ENCODE data around the gene SNAP91.
"Not testable (repeated sequence)": the region's sequence is repeated elsewhere in the genome, so short reads cannot be mapped to it uniquely, and the experiment has no call there.

Gene SNAP91

GRCh38 chr6:83556871-83557270 is 152.0 kb downstream of the SNAP91 start:
- TF ChIP-seq CTCF (IDR thresholded peaks at IDR 0.05; ENCODE audit: low read depth, low read length, missing control alignments): no peak
- H3K4me3 ChIP-seq (ENCODE audit: low read depth, low read length): no peak overlapping the region

GRCh38 chr6:83551748-83552147 is 157.2 kb downstream of the SNAP91 start:
- not testable (repeated sequence) for H3K4me3 ChIP-seq (ENCODE audit: low read depth, low read length); DNase-seq (ENCODE audit: low read depth)

More at GRCh38 chr6:83556871-83557270, 152.0 kb downstream of the SNAP91 start:
- DNase-seq (ENCODE audit: low read depth): no peak

- not testable (repeated sequence) for H3K4me3 ChIP-seq (ENCODE audit: low read depth, low read length); DNase-seq (ENCODE audit: low read depth)
These were observed 158.4 kb downstream of the SNAP91 start for GRCh38 chr6:83550482-83550881.

GRCh38 chr6:83546636-83547035 is 162.3 kb downstream of the SNAP91 start:
- no peak for TF ChIP-seq CTCF (IDR thresholded peaks at IDR 0.05; ENCODE audit: low read depth, low read length, missing control alignments)
- no peak for DNase-seq (ENCODE audit: low read depth)
- H3K4me3 ChIP-seq (ENCODE audit: low read depth, low read length): no peak overlapping the region

GRCh38 chr6:83539678-83540077 is 169.2 kb downstream of the SNAP91 start:
- no peak overlapping the region for H3K4me3 ChIP-seq (ENCODE audit: low read depth, low read length)
- DNase-seq (ENCODE audit: low read depth): no peak
- no peak for TF ChIP-seq CTCF (IDR thresholded peaks at IDR 0.05; ENCODE audit: low read depth, low read length, missing control alignments)

- no peak for TF ChIP-seq CTCF (IDR thresholded peaks at IDR 0.05; ENCODE audit: low read depth, low read length, missing control alignments)
- H3K4me3 ChIP-seq (ENCODE audit: low read depth, low read length): no peak overlapping the region
- DNase-seq (ENCODE audit: low read depth): no peak
These were observed 172.0 kb downstream of the SNAP91 start for GRCh38 chr6:83536647-83537589.

GRCh38 chr6:83536034-83536646 is 172.8 kb downstream of the SNAP91 start:
- peak; percentile 87 for TF ChIP-seq CTCF (IDR thresholded peaks at IDR 0.05; ENCODE audit: low read depth, low read length, missing control alignments)
- no peak overlapping the region for H3K4me3 ChIP-seq (ENCODE audit: low read depth, low read length)
- no peak for DNase-seq (ENCODE audit: low read depth)

All from GM12864 (cell line).